SK-N-MC (cell line): ENCODE results near the gene CPT1A.

Source experiments
- EZH2 ChIP-seq: fragments of 200-600 bp; sonication (generic); IDR thresholded peaks from one replicate; pipeline ENCODE4 v1.6.1; 2017; ENCODE audit warnings: antibody characterized with exemption
- FOXP2 ChIP-seq: optimal IDR thresholded peaks from 2 replicates; pipeline ENCODE3; 2011; ENCODE audit warnings: mild to moderate bottlenecking, moderate library complexity; ENCODE audit not compliant: insufficient read depth; ENCODE audit errors: extremely low read length, control extremely low read depth
- POLR2AphosphoS5 ChIP-seq: IDR thresholded peaks from 2 replicates; pipeline ENCODE4 v1.6.1; 2012; ENCODE audit warnings: mild to moderate bottlenecking, low read depth, low read length, borderline replicate concordance

DNA sequence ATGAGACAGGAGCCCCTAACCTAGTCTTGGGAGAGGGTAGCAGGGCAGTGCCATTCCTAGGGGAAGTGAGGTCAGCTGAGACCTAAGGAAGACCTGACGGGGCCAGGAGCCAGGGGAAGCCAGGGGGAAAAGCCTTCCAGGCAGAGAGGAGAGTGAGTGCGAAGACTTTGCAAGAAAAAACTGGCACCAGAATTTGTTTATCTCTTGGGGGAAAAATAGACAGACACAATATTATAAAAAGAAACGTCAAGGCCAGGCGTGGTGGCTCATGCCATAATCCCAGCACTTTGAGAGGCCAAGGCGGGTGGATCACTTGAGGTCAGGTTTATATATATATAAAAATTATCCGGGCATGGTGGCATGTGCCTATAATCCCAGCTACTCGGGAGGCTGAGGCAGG is 63.5 kb downstream of the CPT1A start:
- no peak for TF ChIP-seq EZH2
- no peak for TF ChIP-seq POLR2AphosphoS5
- TF ChIP-seq FOXP2 = no peak
